Smooth muscle cell (in vitro differentiated cells): ENCODE results near the gene JMJD1C. TPM values are rescaled to one million over a fixed set of nuclear protein-coding genes. Genes with fewer than 3 reads are reported as not detected.

Source experiments
- DNase-seq: peaks from one replicate; lab custom pipeline; 2025; ENCODE audit not compliant: unreplicated experiment; lab: John Stamatoyannopoulos, UW
- H2AFZ ChIP-seq: fragments of 200-600 bp; sonication (generic); 2 replicates; pipeline ENCODE4 v1.6.0; 2016; ENCODE audit warnings: antibody characterized with exemption, low read depth, mild to moderate bottlenecking
- H3F3A ChIP-seq: fragments of 200-600 bp; sonication (generic); 2 replicates; pipeline ENCODE4 v1.6.0; 2017; ENCODE audit warnings: antibody characterized with exemption, low read depth
- H3K27ac ChIP-seq: fragments of 200-600 bp; sonication (generic); 2 replicates; pipeline ENCODE4 v1.5.1; 2016; ENCODE audit warnings: low read depth, mild to moderate bottlenecking
- H3K27me3 ChIP-seq: fragments of 200-600 bp; sonication (generic); 2 replicates; pipeline ENCODE4 v1.6.1; 2016; ENCODE audit warnings: low read depth, mild to moderate bottlenecking
- H3K36me3 ChIP-seq: fragments of 200-600 bp; sonication (generic); 2 replicates; pipeline ENCODE4 v1.5.1; 2016; ENCODE audit warnings: low read depth
- H3K4me1 ChIP-seq: fragments of 200-600 bp; sonication (generic); 2 replicates; pipeline ENCODE4 v1.5.1; 2016; ENCODE audit warnings: low read depth
- H3K4me2 ChIP-seq: fragments of 200-600 bp; sonication (generic); 2 replicates; pipeline ENCODE4 v1.6.0; 2016; ENCODE audit warnings: mild to moderate bottlenecking
- H3K4me3 ChIP-seq: fragments of 200-600 bp; sonication (generic); 2 replicates; pipeline ENCODE4 v1.5.1; 2016; ENCODE audit warnings: mild to moderate bottlenecking
- H3K79me2 ChIP-seq: fragments of 200-600 bp; sonication (generic); 2 replicates; pipeline ENCODE4 v1.6.0; 2016; ENCODE audit warnings: low read depth, mild to moderate bottlenecking
- H3K9ac ChIP-seq: fragments of 200-600 bp; sonication (generic); 2 replicates; pipeline ENCODE4 v1.6.0; 2016; ENCODE audit warnings: low read depth
- H3K9me3 ChIP-seq: fragments of 200-600 bp; sonication (generic); replicated peaks from 2 replicates; pipeline ENCODE4 v1.5.1; 2016; ENCODE audit warnings: low read depth
- H4K20me1 ChIP-seq: fragments of 200-600 bp; sonication (generic); 2 replicates; pipeline ENCODE4 v1.6.0; 2016; ENCODE audit warnings: low read depth
- CTCF ChIP-seq: fragments of 200-600 bp; sonication (generic); IDR thresholded peaks from 2 replicates; pipeline ENCODE4 v1.5.1; 2017; ENCODE audit warnings: borderline replicate concordance, mild to moderate bottlenecking, antibody characterized with exemption; ENCODE audit not compliant: insufficient read depth, poor library complexity, severe bottlenecking
- WGBS: methylation state at CpG from one replicate; pipeline ENCODE4 v1.1.7; 2016; ENCODE audit warnings: low lambda C conversion rate; 5-methylcytosine and 5-hydroxymethylcytosine counted together
- polyA plus RNA-seq: library from polyadenylated mRNA; unstranded; fragments of >200 nt; fragmentation: Nextera tagmentation; extraction: Ambion mirVana; gene quantifications from 2 replicates; pipeline ENCODE4 v1.2.1, GENCODE V29; 2016
- total RNA-seq: library from RNA; depleted of rRNA; stranded (reverse); fragments of >200 nt; gene quantifications from 2 replicates; pipeline ENCODE4 v1.2.3, GENCODE V29; 2014

JMJD1C gene
- total and polyA plus RNA-seq, 2 experiments from 2014 or later: 28.5 to 132 TPM

- peaks cover 8% of the 10 kb centered on the region for H3K79me2 ChIP-seq
- no peak overlapping the region for H3K27ac ChIP-seq
- no peak overlapping the region for H3K9ac ChIP-seq
- no peak overlapping the region for H3K4me2 ChIP-seq
- H3K4me3 ChIP-seq: no peak overlapping the region
- H3K4me1 ChIP-seq: no peaks in the 10 kb centered on the region
- no peaks in the 10 kb centered on the region for H3K9me3 ChIP-seq
- H4K20me1 ChIP-seq: no peaks in the 10 kb centered on the region
- H2AFZ ChIP-seq: no peak overlapping the region
- peaks cover 30% of the 10 kb centered on the region for H3K36me3 ChIP-seq
- H3K27me3 ChIP-seq: no peaks in the 10 kb centered on the region
- 93% methylated on average over 1 of the region's 1 CpG for WGBS
- H3F3A ChIP-seq: peaks cover 4% of the 10 kb centered on the region
- TF ChIP-seq CTCF: no peak
- no peak for DNase-seq
These were observed 292.1 kb downstream of the JMJD1C start for GRCh38 chr10:63173468-63174232.

GRCh38 chr10:63171926-63172325 is 293.9 kb downstream of the JMJD1C start:
- WGBS: 97% methylated on average over 1 of the region's 1 CpG
- no peaks in the 10 kb centered on the region for H3K4me1 ChIP-seq
- no peak overlapping the region for H3K27ac ChIP-seq
- no peak overlapping the region for H3K9ac ChIP-seq
- peaks cover 8% of the 10 kb centered on the region for H3K79me2 ChIP-seq
- H3K36me3 ChIP-seq: peaks cover 21% of the 10 kb centered on the region
- H3K9me3 ChIP-seq: no peaks in the 10 kb centered on the region
- peaks cover 4% of the 10 kb centered on the region for H3F3A ChIP-seq
- H4K20me1 ChIP-seq: no peaks in the 10 kb centered on the region
- H3K4me2 ChIP-seq: no peak overlapping the region
- no peak for DNase-seq
- H3K4me3 ChIP-seq: no peak overlapping the region
- no peaks in the 10 kb centered on the region for H3K27me3 ChIP-seq
- TF ChIP-seq CTCF: no peak
- H2AFZ ChIP-seq: no peak overlapping the region

GRCh38 chr10:63171255-63171855 is 294.4 kb downstream of the JMJD1C start:
- Histone ChIP-seq H3K79me2 (peaks cover 8% of the 10 kb centered on the region), H3K27me3 (no peaks in the 10 kb centered on the region), H3K4me2 (no peak overlapping the region), H3K4me1 (no peaks in the 10 kb centered on the region), H3K9me3 (no peaks in the 10 kb centered on the region), H3K9ac (no peak overlapping the region), H4K20me1 (no peaks in the 10 kb centered on the region), H3K4me3 (no peak overlapping the region), H3F3A (peaks cover 4% of the 10 kb centered on the region), H3K36me3 (peaks cover 16% of the 10 kb centered on the region), H2AFZ (no peak overlapping the region), H3K27ac (peak overlapping the region; percentile 2)
- no peak for TF ChIP-seq CTCF
- 71% methylated on average over 1 of the region's 1 CpG for WGBS
- DNase-seq: no peak
